Measurements from ENCODE around the gene TP53AIP1.

TP53AIP1 gene

GRCh38 chr11:128938156-128938885, 4.3 kb downstream of the TP53AIP1 start:
- no peak overlapping the region for H3K27ac ChIP-seq
- TF ChIP-seq CTCF (conservative IDR thresholded peaks at IDR 0.05): no peak
- no peak for TF ChIP-seq ZFX (IDR thresholded peaks at IDR 0.05)

GRCh38 chr11:128937480-128937879, 5.2 kb downstream of the TP53AIP1 start:
- H3K27ac ChIP-seq: no peak overlapping the region
- no peak for TF ChIP-seq CTCF (conservative IDR thresholded peaks at IDR 0.05)
- TF ChIP-seq ZFX (IDR thresholded peaks at IDR 0.05): no peak

- TF ChIP-seq CTCF (conservative IDR thresholded peaks at IDR 0.05): no peak
- TF ChIP-seq ZFX (IDR thresholded peaks at IDR 0.05): no peak
- H3K27ac ChIP-seq: no peak overlapping the region
These were observed 5.9 kb downstream of the TP53AIP1 start for GRCh38 chr11:128936606-128937251.

- H3K27ac ChIP-seq: no peak overlapping the region
- TF ChIP-seq CTCF (conservative IDR thresholded peaks at IDR 0.05): no peak
- TF ChIP-seq ZFX (IDR thresholded peaks at IDR 0.05): no peak
These were observed 7.7 kb downstream of the TP53AIP1 start for GRCh38 chr11:128934926-128935325.

- H3K27ac ChIP-seq: no peak overlapping the region
- TF ChIP-seq ZFX (IDR thresholded peaks at IDR 0.05): no peak
- TF ChIP-seq CTCF (conservative IDR thresholded peaks at IDR 0.05): no peak
These were observed 8.3 kb downstream of the TP53AIP1 start for GRCh38 chr11:128934351-128934750.

GRCh38 chr11:128933481-128934178, 9.0 kb downstream of the TP53AIP1 start:
- TF ChIP-seq ZFX (IDR thresholded peaks at IDR 0.05): no peak
- no peak for TF ChIP-seq CTCF (conservative IDR thresholded peaks at IDR 0.05)
- no peak overlapping the region for H3K27ac ChIP-seq

- no peak overlapping the region for H3K27ac ChIP-seq
- TF ChIP-seq ZFX (IDR thresholded peaks at IDR 0.05) (no peak), CTCF (conservative IDR thresholded peaks at IDR 0.05) (no peak)
These were observed 11.0 kb downstream of the TP53AIP1 start for GRCh38 chr11:128931668-128932067.
